Measurements from ENCODE around the gene WDR37.
A peak's percentile ranks its signal among the peaks of the same experiment; 100 is the strongest.
"Not testable (repeated sequence)": the region's sequence is repeated elsewhere in the genome, so short reads cannot be mapped to it uniquely, and the experiment has no call there.

The WDR37 gene

GRCh38 chr10:1056326-1057105 lies at the start of gene WDR37:
Gene WDR37, plus strand, starts transcription at chr10:1056385. Its CDS starts 15,771 bp downstream, at chr10:1072156.
- FAIRE-seq (no peak), DNase-seq (ENCODE audit: insufficient read length, low spot score) (peak; percentile 95)
- no peak for TF ChIP-seq CTCF (IDR thresholded peaks at IDR 0.05; ENCODE audit: insufficient read depth, missing control alignments)

GRCh38 chr10:1006573-1006972 lies 49.6 kb upstream of the WDR37 start:
- TF ChIP-seq CTCF (IDR thresholded peaks at IDR 0.05; ENCODE audit: insufficient read depth, missing control alignments), result no peak
- FAIRE-seq (no peak), DNase-seq (ENCODE audit: insufficient read length, low spot score) (no peak)

GRCh38 chr10:1007583-1007982 lies 48.6 kb upstream of the WDR37 start:
- FAIRE-seq (no peak), DNase-seq (ENCODE audit: insufficient read length, low spot score) (no peak)
- TF ChIP-seq CTCF (IDR thresholded peaks at IDR 0.05; ENCODE audit: insufficient read depth, missing control alignments), result no peak

- DNase-seq (ENCODE audit: insufficient read length, low spot score) (no peak), FAIRE-seq (no peak)
- TF ChIP-seq CTCF (IDR thresholded peaks at IDR 0.05; ENCODE audit: insufficient read depth, missing control alignments), result no peak
These were observed 47.1 kb upstream of the WDR37 start for GRCh38 chr10:1009071-1009494.

- FAIRE-seq; DNase-seq (ENCODE audit: insufficient read length, low spot score): not testable (repeated sequence)
These were observed 46.2 kb upstream of the WDR37 start for GRCh38 chr10:1009947-1010346.

- no peak for TF ChIP-seq CTCF (IDR thresholded peaks at IDR 0.05; ENCODE audit: insufficient read depth, missing control alignments)
- DNase-seq (ENCODE audit: insufficient read length, low spot score), result no peak
- FAIRE-seq, result no peak
These were observed 45.5 kb upstream of the WDR37 start for GRCh38 chr10:1010703-1011102.

GRCh38 chr10:1011696-1012095 lies 44.5 kb upstream of the WDR37 start:
- FAIRE-seq, result no peak
- no peak for DNase-seq (ENCODE audit: insufficient read length, low spot score)
- TF ChIP-seq CTCF (IDR thresholded peaks at IDR 0.05; ENCODE audit: insufficient read depth, missing control alignments), result no peak

All from D721Med (cell line).